Kidney epithelial cell (primary cell): ENCODE data around the gene ERVK3-1. TPM values are rescaled to one million over a fixed set of nuclear protein-coding genes. Genes with fewer than 3 reads are reported as not detected.

Source experiments
- DNase-seq: peaks from one replicate; pipeline ENCODE4 v3.0.0-alpha.2; 2010; ENCODE audit warnings: low read depth
- H3K27me3 ChIP-seq: 2 replicates; pipeline ENCODE4 v1.6.0; 2011; ENCODE audit warnings: low read length; ENCODE audit not compliant: control insufficient read depth, insufficient read depth
- H3K36me3 ChIP-seq: 2 replicates; pipeline ENCODE4 v1.5.1; 2011; ENCODE audit warnings: low read length; ENCODE audit not compliant: control insufficient read depth, insufficient read depth
- H3K4me3 ChIP-seq: 2 replicates; pipeline ENCODE4 v1.5.1; 2011; ENCODE audit warnings: low read depth, mild to moderate bottlenecking, control low read depth, low read length
- total RNA-seq: library from RNA; depleted of rRNA; stranded (reverse); fragments of >200 nt; gene quantifications from 2 replicates; pipeline ENCODE4 v1.2.3, GENCODE V29; 2015
- TF ChIP-seq, protein P1 (sequence below): IDR thresholded peaks from 2 replicates; pipeline ENCODE4 v1.5.1; 2011; ENCODE audit warnings: mild to moderate bottlenecking, moderate library complexity, low read length, control low read depth, inconsistent platforms; ENCODE audit not compliant: insufficient read depth, poor library complexity, severe bottlenecking

ERVK3-1 gene
- total RNA-seq, 1 donor from 2014 or later: 48.3 TPM

- H3K27me3 ChIP-seq: peaks cover 65% of the 10 kb centered on the region
- no peaks in the 10 kb centered on the region for H3K36me3 ChIP-seq
- no peak for DNase-seq
- no peak overlapping the region for H3K4me3 ChIP-seq
- TF ChIP-seq, protein P1, sequence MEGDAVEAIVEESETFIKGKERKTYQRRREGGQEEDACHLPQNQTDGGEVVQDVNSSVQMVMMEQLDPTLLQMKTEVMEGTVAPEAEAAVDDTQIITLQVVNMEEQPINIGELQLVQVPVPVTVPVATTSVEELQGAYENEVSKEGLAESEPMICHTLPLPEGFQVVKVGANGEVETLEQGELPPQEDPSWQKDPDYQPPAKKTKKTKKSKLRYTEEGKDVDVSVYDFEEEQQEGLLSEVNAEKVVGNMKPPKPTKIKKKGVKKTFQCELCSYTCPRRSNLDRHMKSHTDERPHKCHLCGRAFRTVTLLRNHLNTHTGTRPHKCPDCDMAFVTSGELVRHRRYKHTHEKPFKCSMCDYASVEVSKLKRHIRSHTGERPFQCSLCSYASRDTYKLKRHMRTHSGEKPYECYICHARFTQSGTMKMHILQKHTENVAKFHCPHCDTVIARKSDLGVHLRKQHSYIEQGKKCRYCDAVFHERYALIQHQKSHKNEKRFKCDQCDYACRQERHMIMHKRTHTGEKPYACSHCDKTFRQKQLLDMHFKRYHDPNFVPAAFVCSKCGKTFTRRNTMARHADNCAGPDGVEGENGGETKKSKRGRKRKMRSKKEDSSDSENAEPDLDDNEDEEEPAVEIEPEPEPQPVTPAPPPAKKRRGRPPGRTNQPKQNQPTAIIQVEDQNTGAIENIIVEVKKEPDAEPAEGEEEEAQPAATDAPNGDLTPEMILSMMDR: no peak
These were observed 48.7 kb downstream of the ERVK3-1 start for GRCh38 chr19:58353717-58354477.

- Histone ChIP-seq H3K27me3 (peaks cover 61% of the 10 kb centered on the region), H3K36me3 (no peaks in the 10 kb centered on the region), H3K4me3 (no peak overlapping the region)
- TF ChIP-seq, protein P1: no peak
- no peak for DNase-seq
These were observed 49.4 kb downstream of the ERVK3-1 start for GRCh38 chr19:58354478-58355030.

DNA sequence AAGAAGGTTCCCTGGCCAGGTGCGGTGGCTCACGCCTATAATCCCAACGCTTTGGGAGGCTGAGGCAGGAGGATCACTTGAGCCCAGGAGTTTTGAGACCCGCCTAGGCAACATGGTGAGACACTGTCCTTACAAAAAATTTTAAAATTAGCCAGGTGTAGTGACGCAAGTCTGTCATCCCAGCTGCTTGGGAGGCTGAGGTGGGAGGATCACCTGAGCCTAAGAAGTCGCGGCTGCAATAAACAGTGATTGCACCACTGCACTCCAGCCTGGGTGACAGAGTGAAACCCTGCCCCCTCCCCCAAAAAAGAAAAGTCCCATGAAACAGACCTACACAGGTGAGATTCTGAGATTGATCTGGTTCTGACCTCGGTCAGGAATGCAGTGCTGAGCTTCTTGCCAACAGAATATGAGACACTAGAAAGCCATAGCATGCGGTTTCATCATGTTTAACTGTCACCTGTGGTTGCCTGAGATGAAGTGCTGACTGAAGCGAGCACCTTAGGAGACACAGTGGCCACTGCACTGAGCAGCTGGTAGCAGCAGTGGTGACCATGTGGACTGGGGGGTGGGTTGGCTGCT lies 50.1 kb downstream of the ERVK3-1 start:
- DNase-seq: no peak
- Histone ChIP-seq H3K4me3 (no peak overlapping the region), H3K27me3 (peaks cover 54% of the 10 kb centered on the region), H3K36me3 (no peaks in the 10 kb centered on the region)
- TF ChIP-seq, protein P1: no peak

DNA sequence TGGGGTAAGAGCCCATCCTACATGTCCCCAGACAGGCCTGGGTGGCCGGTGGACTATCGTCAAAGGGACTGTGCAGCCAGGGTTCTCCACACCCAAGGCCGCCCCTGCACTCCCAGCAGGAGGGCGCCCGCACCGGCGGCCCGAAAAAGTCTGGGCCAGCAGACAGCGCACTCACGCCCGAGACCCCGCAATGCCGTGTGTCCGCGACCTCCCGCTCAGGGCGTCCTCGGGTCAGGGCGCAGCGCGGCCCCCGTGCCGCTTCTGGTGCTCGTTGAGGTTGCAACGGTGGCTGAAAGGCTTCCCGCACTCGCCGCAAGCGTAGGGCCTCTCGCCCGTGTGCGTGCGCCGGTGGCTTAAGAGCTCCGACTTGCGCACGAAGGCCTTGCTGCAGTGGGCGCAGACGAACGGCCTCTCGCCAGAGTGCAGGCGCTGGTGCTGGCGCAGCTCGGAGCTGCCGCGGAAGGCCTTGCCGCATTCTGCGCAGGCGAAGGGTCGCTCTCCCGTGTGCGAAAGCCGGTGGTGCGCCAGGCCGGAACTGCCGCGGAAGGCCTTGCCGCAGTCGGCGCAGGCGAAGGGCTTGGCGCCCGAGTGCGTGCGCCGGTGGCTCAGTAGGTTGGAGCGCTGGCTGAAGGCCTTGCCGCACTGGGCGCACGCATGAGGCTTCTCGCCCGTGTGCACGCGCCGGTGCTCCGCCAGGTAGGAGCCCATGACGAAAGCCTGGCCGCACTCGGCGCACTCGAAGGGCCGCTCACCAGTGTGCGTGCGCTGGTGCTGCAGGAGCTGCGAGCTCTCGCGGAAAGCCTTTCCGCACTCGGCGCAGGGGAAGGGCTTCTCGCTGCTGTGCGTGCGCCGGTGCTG lies 51.0 kb downstream of the ERVK3-1 start:
- TF ChIP-seq, protein P1: no peak
- Histone ChIP-seq H3K27me3 (peaks cover 45% of the 10 kb centered on the region), H3K4me3 (no peak overlapping the region), H3K36me3 (no peaks in the 10 kb centered on the region)
- DNase-seq: no peak

DNA sequence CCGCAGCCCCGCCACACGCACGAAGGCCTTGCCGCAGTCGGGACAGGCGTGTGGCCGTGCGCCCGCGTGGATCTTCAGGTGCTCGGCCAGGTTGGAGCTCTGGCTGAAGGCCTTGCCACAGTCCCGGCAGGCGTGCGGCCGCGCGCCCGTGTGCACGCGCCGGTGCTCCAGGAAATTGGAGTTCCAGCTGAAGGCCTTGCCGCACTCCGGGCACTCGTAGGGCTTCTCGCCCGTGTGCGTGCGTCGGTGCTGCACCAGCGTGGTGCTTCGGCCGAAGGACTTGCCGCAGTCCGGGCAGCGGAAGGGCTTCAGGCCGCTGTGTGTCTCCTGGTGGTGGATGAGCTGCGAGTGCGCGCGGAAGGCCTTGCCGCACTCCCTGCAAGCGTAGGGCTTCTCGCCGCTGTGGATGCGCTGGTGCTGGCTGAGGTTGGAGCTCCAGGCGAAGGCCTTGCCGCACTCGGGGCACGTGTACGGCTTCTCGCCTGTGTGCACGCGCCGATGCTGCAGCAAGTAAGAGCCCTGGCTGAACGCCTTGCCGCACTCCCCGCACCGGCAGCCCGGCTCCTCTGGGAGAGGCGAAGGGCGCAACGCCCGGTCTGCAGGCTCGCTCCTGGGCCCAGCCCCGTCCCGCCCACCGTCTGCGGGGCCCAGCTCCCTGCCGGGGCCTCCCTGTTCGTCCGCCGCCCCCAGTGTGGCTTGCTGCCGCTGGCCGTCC lies 51.7 kb downstream of the ERVK3-1 start:
- Histone ChIP-seq H3K36me3 (no peaks in the 10 kb centered on the region), H3K4me3 (no peak overlapping the region), H3K27me3 (peaks cover 41% of the 10 kb centered on the region)
- DNase-seq: no peak
- TF ChIP-seq, protein P1: no peak
